GM23248 (cell line): ENCODE measurements around the gene SLC16A12. TPM values are rescaled to one million over a fixed set of nuclear protein-coding genes. Genes with fewer than 3 reads are reported as not detected.
A peak's percentile ranks its signal among the peaks of the same experiment; 100 is the strongest.
"Not testable (repeated sequence)": the region's sequence is repeated elsewhere in the genome, so short reads cannot be mapped to it uniquely, and the experiment has no call there.

ENCODE experiments used
- DNase-seq: peaks from one replicate; pipeline ENCODE4 v3.0.0-alpha.2; 2015
- H2AFZ ChIP-seq: fragments of 200-600 bp; sonication (generic); 2 replicates; pipeline ENCODE4 v1.6.1; 2016; ENCODE audit warnings: antibody characterized with exemption
- H3F3A ChIP-seq: fragments of 200-600 bp; sonication (generic); 2 replicates; pipeline ENCODE4 v1.6.1; 2016; ENCODE audit warnings: mild to moderate bottlenecking, antibody characterized with exemption, mixed run types; ENCODE audit not compliant: insufficient read depth
- H3K27ac ChIP-seq: fragments of 200-600 bp; sonication (generic); 2 replicates; pipeline ENCODE4 v1.5.1; 2016; ENCODE audit warnings: mild to moderate bottlenecking
- H3K27me3 ChIP-seq: fragments of 200-600 bp; sonication (generic); replicated peaks from 2 replicates; pipeline ENCODE4 v1.6.1; 2016; ENCODE audit warnings: mild to moderate bottlenecking; ENCODE audit not compliant: insufficient read depth
- H3K36me3 ChIP-seq: fragments of 200-600 bp; sonication (generic); 2 replicates; pipeline ENCODE4 v1.6.1; 2016; ENCODE audit warnings: low read depth, mild to moderate bottlenecking
- H3K4me1 ChIP-seq: fragments of 200-600 bp; sonication (generic); 2 replicates; pipeline ENCODE4 v1.6.1; 2016; ENCODE audit warnings: mild to moderate bottlenecking; ENCODE audit not compliant: insufficient read depth
- H3K4me2 ChIP-seq: fragments of 200-600 bp; sonication (generic); one replicate; pipeline ENCODE4 v1.6.1; 2016; ENCODE audit warnings: mild to moderate bottlenecking; ENCODE audit not compliant: unreplicated experiment
- H3K4me3 ChIP-seq: fragments of 200-600 bp; sonication (generic); 2 replicates; pipeline ENCODE4 v1.5.1; 2016; ENCODE audit warnings: mild to moderate bottlenecking
- H3K79me2 ChIP-seq: fragments of 200-600 bp; sonication (generic); 2 replicates; pipeline ENCODE4 v1.6.1; 2016; ENCODE audit warnings: mild to moderate bottlenecking; ENCODE audit not compliant: insufficient read depth
- H3K9ac ChIP-seq: fragments of 200-600 bp; sonication (generic); 2 replicates; pipeline ENCODE4 v1.6.1; 2016; ENCODE audit warnings: mild to moderate bottlenecking
- H3K9me2 ChIP-seq: fragments of 200-600 bp; sonication (generic); 2 replicates; pipeline ENCODE4 v1.6.1; 2016; ENCODE audit warnings: mixed run types, mild to moderate bottlenecking, moderate library complexity; ENCODE audit not compliant: insufficient read depth
- H3K9me3 ChIP-seq: fragments of 200-600 bp; sonication (generic); one replicate; pipeline ENCODE4 v1.6.1; 2017; ENCODE audit warnings: low read depth
- H4K20me1 ChIP-seq: fragments of 200-600 bp; sonication (generic); 2 replicates; pipeline ENCODE4 v1.6.0; 2016; ENCODE audit not compliant: insufficient read depth
- EZH2 ChIP-seq: fragments of 200-600 bp; sonication (generic); IDR thresholded peaks from 2 replicates; pipeline ENCODE4 v1.6.1; 2018; ENCODE audit warnings: antibody characterized with exemption, mild to moderate bottlenecking; ENCODE audit not compliant: insufficient read depth, poor library complexity, severe bottlenecking
- EZH2phosphoT487 ChIP-seq: fragments of 200-600 bp; sonication (generic); IDR thresholded peaks from 2 replicates; pipeline ENCODE4 v1.6.1; 2018; ENCODE audit warnings: antibody characterized with exemption, moderate library complexity, mild to moderate bottlenecking, low read depth; ENCODE audit not compliant: insufficient read depth
- WGBS, 2 experiments: methylation state at CpG; one replicate each; pipeline ENCODE4 v1.1.6; 2015 to 2017; ENCODE audit warnings: low lambda C conversion rate in 2 of 2, low coverage in 1 of 2; ENCODE audit errors: missing lambda C conversion rate in 2 of 2; 5-methylcytosine and 5-hydroxymethylcytosine counted together
- in situ Hi-C: fragments of 300-500 bp; cut with MboI; formaldehyde crosslinking; loops from 2 replicates; pipeline ENCODE4 v1.15.0; 2020
- polyA plus RNA-seq: library from polyadenylated mRNA; unstranded; fragments of >200 nt; fragmentation: Nextera tagmentation; extraction: Ambion mirVana; gene quantifications from 2 replicates; pipeline ENCODE4 v1.2.1, GENCODE V29; 2016
- total RNA-seq: library from RNA; depleted of rRNA; stranded (reverse); fragments of >200 nt; shearing (Covaris generic); gene quantifications from 2 replicates; pipeline ENCODE4 v1.2.3, GENCODE V29; 2014

The SLC16A12 gene
- total and polyA plus RNA-seq, 2 experiments from 2014 or later, result not detected

DNA sequence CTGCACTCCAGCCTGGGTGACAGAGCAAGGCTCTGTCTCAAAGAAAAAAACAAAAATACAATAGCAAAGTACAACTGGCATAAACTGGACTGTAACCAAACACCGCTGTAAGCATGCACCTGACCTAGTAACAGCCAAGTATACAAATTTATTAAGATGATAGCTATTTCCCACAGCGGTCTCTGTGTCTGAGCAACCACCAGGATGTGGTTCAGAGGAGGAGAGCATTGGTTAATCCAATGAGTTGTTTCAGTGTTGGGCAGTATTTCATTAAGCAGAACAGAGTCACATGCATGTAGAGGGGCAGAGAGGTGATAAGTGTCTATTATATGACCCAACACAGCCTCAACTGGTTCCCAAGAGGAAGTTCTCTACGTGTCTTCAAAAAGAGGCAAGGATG is 4.0 kb downstream of the SLC16A12 start:
- H3K36me3 ChIP-seq, result no peaks in the 10 kb centered on the region
- H3K79me2 ChIP-seq, result no peaks in the 10 kb centered on the region
- H3K4me3 ChIP-seq, result no peak overlapping the region
- TF ChIP-seq EZH2, result no peak
- no peak for TF ChIP-seq EZH2phosphoT487
- no peaks in the 10 kb centered on the region for H3F3A ChIP-seq
- no peaks in the 10 kb centered on the region for H4K20me1 ChIP-seq
- H3K9me2 ChIP-seq, result no peaks in the 10 kb centered on the region
- 58 to 63% methylated on average over 3 of the region's 3 CpGs for WGBS, 2 experiments
- peaks cover 45% of the 10 kb centered on the region for H3K27me3 ChIP-seq
- H3K9ac ChIP-seq, result no peak overlapping the region
- H3K27ac ChIP-seq, result no peak overlapping the region
- no peak overlapping the region for H2AFZ ChIP-seq
- in situ Hi-C loops, result no loop called here
- H3K4me2 ChIP-seq, result no peak overlapping the region
- no peaks in the 10 kb centered on the region for H3K4me1 ChIP-seq
- no peaks in the 10 kb centered on the region for H3K9me3 ChIP-seq
- DNase-seq, result no peak

DNA sequence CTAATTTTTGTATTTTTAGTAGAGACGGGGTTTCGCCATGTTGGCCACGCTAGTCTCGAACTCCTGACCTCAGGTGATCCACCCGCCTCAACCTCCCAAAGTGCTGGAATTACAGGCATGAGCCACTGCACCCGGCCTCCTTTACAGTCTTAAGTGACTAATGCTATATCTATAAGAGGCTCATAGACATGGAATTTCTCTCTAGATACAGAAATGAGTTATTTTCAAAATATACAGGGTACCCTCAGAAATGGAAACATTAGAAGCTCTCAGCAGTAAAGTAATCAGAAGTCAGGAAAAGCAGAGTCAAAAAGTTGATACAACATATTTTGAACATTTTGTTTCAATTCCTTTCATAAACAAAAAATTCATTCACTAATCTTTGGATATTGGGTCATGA is 5.7 kb downstream of the SLC16A12 start:
- H3F3A ChIP-seq, H3K9ac ChIP-seq, H3K4me3 ChIP-seq, in situ Hi-C loops, H2AFZ ChIP-seq, H3K9me3 ChIP-seq, H3K4me1 ChIP-seq, H3K9me2 ChIP-seq, H4K20me1 ChIP-seq, H3K36me3 ChIP-seq, H3K27ac ChIP-seq, H3K79me2 ChIP-seq, H3K4me2 ChIP-seq: not testable (repeated sequence)
- peaks cover 31% of the 10 kb centered on the region for H3K27me3 ChIP-seq
- 65 to 77% methylated on average over 6 of the region's 6 CpGs for WGBS, 2 experiments
- peak; percentile 22 for DNase-seq

DNA sequence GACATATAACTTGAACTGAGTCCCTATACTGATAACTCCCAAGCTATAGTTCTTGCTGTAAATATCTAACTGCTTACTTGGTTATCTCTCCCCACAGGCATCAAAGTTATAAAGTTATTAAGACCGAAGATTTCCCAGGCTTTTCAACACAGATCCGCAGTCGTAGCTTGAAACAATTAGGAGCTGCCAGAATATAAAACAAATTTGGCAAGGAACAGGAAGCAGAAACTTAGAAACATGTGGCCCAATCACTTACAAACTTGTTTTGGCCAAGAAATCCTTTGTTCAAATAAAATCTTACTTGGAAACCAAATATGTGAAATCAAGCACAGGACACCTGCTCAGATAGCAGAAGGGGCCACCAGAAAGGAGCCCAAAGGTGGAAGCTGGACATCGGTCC is 9.0 kb downstream of the SLC16A12 start:
- H3K27ac ChIP-seq, result no peak overlapping the region
- H3K4me2 ChIP-seq, result no peak overlapping the region
- no peak for DNase-seq
- TF ChIP-seq EZH2, result no peak
- no peak for TF ChIP-seq EZH2phosphoT487
- in situ Hi-C loops, result no loop called here
- no peaks in the 10 kb centered on the region for H3K36me3 ChIP-seq
- no peaks in the 10 kb centered on the region for H3K79me2 ChIP-seq
- no peaks in the 10 kb centered on the region for H3K4me1 ChIP-seq
- H3K9me2 ChIP-seq, result no peaks in the 10 kb centered on the region
- no peak overlapping the region for H3K4me3 ChIP-seq
- H3K9ac ChIP-seq, result no peak overlapping the region
- H3F3A ChIP-seq, result no peaks in the 10 kb centered on the region
- no peaks in the 10 kb centered on the region for H3K9me3 ChIP-seq
- no peaks in the 10 kb centered on the region for H3K27me3 ChIP-seq
- WGBS, 2 experiments, result 37 to 40% methylated on average over 4 of the region's 4 CpGs
- no peaks in the 10 kb centered on the region for H4K20me1 ChIP-seq
- no peak overlapping the region for H2AFZ ChIP-seq

DNA sequence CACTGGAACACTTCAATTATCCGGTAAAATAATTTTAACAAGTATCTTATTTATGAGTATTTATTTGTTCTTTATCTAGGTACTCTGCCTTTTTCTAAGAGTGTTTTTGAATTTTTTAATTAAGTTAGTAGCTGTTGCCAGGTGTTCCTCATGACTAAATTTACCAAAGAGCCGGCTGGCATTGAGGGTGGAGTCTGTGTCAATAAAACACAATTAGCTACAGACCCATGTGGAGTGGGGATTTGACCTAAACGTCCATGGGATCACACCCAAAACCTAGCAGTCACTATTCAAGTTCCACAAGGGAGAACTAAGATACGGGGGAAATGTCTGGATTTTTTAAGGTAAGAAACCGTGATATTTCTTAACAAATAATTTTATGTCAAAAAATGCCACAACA is 9.8 kb downstream of the SLC16A12 start:
- Histone ChIP-seq H3K79me2 (no peaks in the 10 kb centered on the region), H4K20me1 (no peaks in the 10 kb centered on the region), H3F3A (no peaks in the 10 kb centered on the region), H3K4me1 (no peaks in the 10 kb centered on the region), H3K27ac (no peak overlapping the region), H2AFZ (no peak overlapping the region), H3K9ac (no peak overlapping the region), H3K4me3 (no peak overlapping the region), H3K36me3 (no peaks in the 10 kb centered on the region), H3K9me2 (no peaks in the 10 kb centered on the region), H3K27me3 (no peaks in the 10 kb centered on the region), H3K4me2 (no peak overlapping the region), H3K9me3 (no peaks in the 10 kb centered on the region)
- DNase-seq, result no peak
- 71 to 75% methylated on average over 5 of the region's 5 CpGs for WGBS, 2 experiments
- in situ Hi-C loops, result no loop called here
- TF ChIP-seq EZH2, result no peak
- no peak for TF ChIP-seq EZH2phosphoT487

DNA sequence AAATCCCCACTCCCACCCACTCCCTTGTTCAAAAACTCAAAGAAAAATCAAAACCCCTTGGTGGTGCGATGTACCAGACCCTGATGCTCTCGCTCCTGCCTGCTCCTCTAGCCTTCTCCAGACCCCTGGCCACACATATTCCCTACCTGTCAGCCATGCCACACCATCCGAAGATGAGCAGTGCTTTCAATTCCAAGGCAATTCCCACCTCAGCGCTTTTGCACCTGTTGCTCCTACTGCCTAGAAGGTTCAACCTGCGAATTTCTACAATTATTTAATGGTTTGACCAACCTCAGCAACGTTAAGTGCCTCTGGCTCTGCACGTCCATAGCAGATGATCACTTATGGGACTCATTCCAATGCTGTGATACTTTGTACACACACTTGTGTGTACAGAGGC is 11.1 kb downstream of the SLC16A12 start:
- no peaks in the 10 kb centered on the region for H3K36me3 ChIP-seq
- no peak overlapping the region for H3K9ac ChIP-seq
- H3K4me3 ChIP-seq, result no peak overlapping the region
- DNase-seq, result no peak
- no peak overlapping the region for H2AFZ ChIP-seq
- H3K9me3 ChIP-seq, result no peaks in the 10 kb centered on the region
- H4K20me1 ChIP-seq, result no peaks in the 10 kb centered on the region
- in situ Hi-C loops, result no loop called here
- no peaks in the 10 kb centered on the region for H3K27me3 ChIP-seq
- no peak overlapping the region for H3K4me2 ChIP-seq
- H3K79me2 ChIP-seq, result no peaks in the 10 kb centered on the region
- TF ChIP-seq EZH2phosphoT487 (no peak), EZH2 (no peak)
- peaks cover 10% of the 10 kb centered on the region for H3K4me1 ChIP-seq
- WGBS, 2 experiments, result 74 to 75% methylated on average over 7 of the region's 7 CpGs
- peaks cover 12% of the 10 kb centered on the region for H3F3A ChIP-seq
- no peak overlapping the region for H3K27ac ChIP-seq
- H3K9me2 ChIP-seq, result no peaks in the 10 kb centered on the region
